Measurements from ENCODE around the gene FOXO6.
A peak's percentile ranks its signal among the peaks of the same experiment; 100 is the strongest.

The FOXO6 gene

DNA sequence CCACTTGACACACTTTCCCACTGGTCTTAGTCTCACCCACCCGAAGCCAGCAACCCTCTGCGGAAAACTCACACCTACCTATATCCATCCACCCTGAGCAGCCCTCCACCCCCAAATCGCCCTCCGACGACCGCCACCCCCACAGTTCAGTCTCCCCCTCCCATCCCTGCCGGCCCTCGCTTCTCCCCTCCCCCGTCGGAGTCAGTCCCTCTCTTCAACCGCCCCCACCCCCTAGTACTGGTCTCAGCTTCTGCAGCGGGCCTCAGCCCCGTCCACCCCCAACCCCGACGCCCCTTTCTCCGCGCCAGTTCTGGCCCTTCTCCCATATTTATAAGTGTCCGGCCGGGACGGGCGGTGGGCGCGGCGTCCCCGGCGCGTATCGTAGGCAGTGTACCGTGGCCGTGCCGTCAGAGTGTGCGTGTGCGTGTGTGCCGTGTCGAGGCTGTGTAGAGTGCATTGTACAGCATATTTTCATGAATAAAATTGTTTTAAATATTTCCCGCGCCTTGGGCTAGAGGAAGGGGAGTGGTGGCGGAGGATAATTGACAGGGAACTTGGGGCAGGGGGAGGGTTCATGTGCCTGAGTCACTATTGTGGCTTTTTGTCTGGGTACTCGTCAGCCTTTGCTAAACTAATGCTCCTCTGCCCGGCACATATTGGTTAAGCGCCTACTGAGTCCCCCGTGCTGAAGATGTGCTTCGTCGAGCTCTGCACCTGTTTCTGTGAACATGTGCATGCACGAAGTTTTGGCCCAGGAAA lies 22.0 kb downstream of the FOXO6 start:
- TF ChIP-seq, protein P1, sequence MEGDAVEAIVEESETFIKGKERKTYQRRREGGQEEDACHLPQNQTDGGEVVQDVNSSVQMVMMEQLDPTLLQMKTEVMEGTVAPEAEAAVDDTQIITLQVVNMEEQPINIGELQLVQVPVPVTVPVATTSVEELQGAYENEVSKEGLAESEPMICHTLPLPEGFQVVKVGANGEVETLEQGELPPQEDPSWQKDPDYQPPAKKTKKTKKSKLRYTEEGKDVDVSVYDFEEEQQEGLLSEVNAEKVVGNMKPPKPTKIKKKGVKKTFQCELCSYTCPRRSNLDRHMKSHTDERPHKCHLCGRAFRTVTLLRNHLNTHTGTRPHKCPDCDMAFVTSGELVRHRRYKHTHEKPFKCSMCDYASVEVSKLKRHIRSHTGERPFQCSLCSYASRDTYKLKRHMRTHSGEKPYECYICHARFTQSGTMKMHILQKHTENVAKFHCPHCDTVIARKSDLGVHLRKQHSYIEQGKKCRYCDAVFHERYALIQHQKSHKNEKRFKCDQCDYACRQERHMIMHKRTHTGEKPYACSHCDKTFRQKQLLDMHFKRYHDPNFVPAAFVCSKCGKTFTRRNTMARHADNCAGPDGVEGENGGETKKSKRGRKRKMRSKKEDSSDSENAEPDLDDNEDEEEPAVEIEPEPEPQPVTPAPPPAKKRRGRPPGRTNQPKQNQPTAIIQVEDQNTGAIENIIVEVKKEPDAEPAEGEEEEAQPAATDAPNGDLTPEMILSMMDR (conservative IDR thresholded peaks at IDR 0.05), result no peak
- peak overlapping the region; percentile 71; the same call in 1 of the 2 replicates for H3K27ac ChIP-seq

- TF ChIP-seq, protein P1 (conservative IDR thresholded peaks at IDR 0.05), result no peak
- no peak overlapping the region for H3K27ac ChIP-seq
Measured at GRCh38 chr1:41384579-41384978, 23.3 kb downstream of the FOXO6 start.

GRCh38 chr1:41385398-41386195 lies 24.4 kb downstream of the FOXO6 start:
- H3K27ac ChIP-seq, result no peak overlapping the region
- TF ChIP-seq, protein P1 (conservative IDR thresholded peaks at IDR 0.05), result no peak

GRCh38 chr1:41386196-41386663 lies 25.0 kb downstream of the FOXO6 start:
- TF ChIP-seq, protein P1 (conservative IDR thresholded peaks at IDR 0.05), result no peak
- peak overlapping the region; percentile 82 for H3K27ac ChIP-seq

GRCh38 chr1:41387667-41388091 lies 26.4 kb downstream of the FOXO6 start:
- H3K27ac ChIP-seq, result peak overlapping the region; percentile 82
- TF ChIP-seq, protein P1 (conservative IDR thresholded peaks at IDR 0.05), result no peak

DNA sequence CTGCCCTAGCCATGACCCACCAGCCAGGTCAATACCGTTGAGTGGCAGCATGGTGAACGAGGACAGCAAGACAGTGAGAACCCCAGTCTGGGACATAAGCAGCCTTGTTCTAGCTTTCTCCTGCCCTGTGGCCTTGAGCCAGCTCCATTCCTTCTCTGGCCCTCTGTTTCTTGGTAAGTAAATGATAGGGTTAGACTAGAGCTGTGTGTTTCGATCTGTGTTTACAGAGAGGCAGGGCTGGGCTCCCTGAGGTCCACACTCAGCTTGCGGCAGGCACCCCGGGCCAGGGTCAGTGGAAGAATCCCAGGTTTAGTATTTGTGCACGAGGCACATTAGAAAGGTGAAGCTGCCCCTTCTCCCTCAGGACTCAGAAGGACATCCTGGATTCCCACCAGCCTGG lies 27.3 kb downstream of the FOXO6 start:
- TF ChIP-seq, protein P1 (conservative IDR thresholded peaks at IDR 0.05), result no peak
- peak overlapping the region; percentile 82 for H3K27ac ChIP-seq

- TF ChIP-seq, protein P1 (conservative IDR thresholded peaks at IDR 0.05), result no peak
- H3K27ac ChIP-seq, result peak overlapping the region; percentile 82
Measured at GRCh38 chr1:41389009-41389408, 27.8 kb downstream of the FOXO6 start.
